Neural cell (in vitro differentiated cells): Measurements from ENCODE around the gene ARHGAP6. TPM values are rescaled to one million over a fixed set of nuclear protein-coding genes. Genes with fewer than 3 reads are reported as not detected.

ENCODE experiments used
- H2AFZ ChIP-seq: fragments of 200-600, 300-800 bp; sonication (generic), shearing (Covaris generic); 2 replicates; pipeline ENCODE4 v1.6.0; 2014; ENCODE audit warnings: low read depth, mild to moderate bottlenecking, antibody characterized with exemption, low read length, moderate library complexity
- H3F3A ChIP-seq: fragments of 200-600 bp; shearing (Covaris generic); 2 replicates; pipeline ENCODE4 v1.6.1; 2016; ENCODE audit warnings: mild to moderate bottlenecking, moderate library complexity, mixed read lengths, antibody characterized with exemption, low read length; ENCODE audit not compliant: insufficient read depth, poor library complexity, severe bottlenecking
- H3K27ac ChIP-seq: fragments of 200-600, 300-800 bp; sonication (generic), shearing (Covaris generic); 2 replicates; pipeline ENCODE4 v1.5.1; 2014; ENCODE audit warnings: mild to moderate bottlenecking, low read length, moderate library complexity
- H3K27me3 ChIP-seq: fragments of 300-800, 200-600 bp; sonication (generic), shearing (Covaris generic); 2 replicates; pipeline ENCODE4 v1.6.0; 2014; ENCODE audit warnings: mild to moderate bottlenecking, low read depth, low read length, moderate library complexity; ENCODE audit not compliant: insufficient read depth
- H3K36me3 ChIP-seq: fragments of 300-800, 200-600 bp; sonication (generic), shearing (Covaris generic); 2 replicates; pipeline ENCODE4 v1.5.1; 2014; ENCODE audit warnings: mild to moderate bottlenecking, antibody characterized with exemption, low read length, moderate library complexity; ENCODE audit not compliant: insufficient read depth
- H3K4me2 ChIP-seq: fragments of 300-800, 200-600 bp; sonication (generic), shearing (Covaris generic); 2 replicates; pipeline ENCODE4 v1.6.0; 2014; ENCODE audit warnings: mild to moderate bottlenecking, low read length
- H3K4me3 ChIP-seq: fragments of 300-800, 200-600 bp; sonication (generic), shearing (Covaris generic); 2 replicates; pipeline ENCODE4 v1.5.1; 2014; ENCODE audit warnings: mild to moderate bottlenecking, low read length, moderate library complexity
- H3K79me2 ChIP-seq: fragments of 200-600 bp; shearing (Covaris generic); replicated peaks from 2 replicates; pipeline ENCODE4 v1.6.0; 2014; ENCODE audit warnings: mild to moderate bottlenecking, low read length, moderate library complexity; ENCODE audit not compliant: insufficient read depth
- H3K9ac ChIP-seq: fragments of 300-800, 200-600 bp; sonication (generic), shearing (Covaris generic); 2 replicates; pipeline ENCODE4 v1.6.1; 2016; ENCODE audit warnings: mild to moderate bottlenecking, low read length, mixed read lengths
- H3K9me2 ChIP-seq: fragments of 200-600 bp; shearing (Covaris generic); 2 replicates; pipeline ENCODE4 v1.6.1; 2016; ENCODE audit warnings: mild to moderate bottlenecking, low read length, mixed read lengths; ENCODE audit not compliant: insufficient read depth
- H3K9me3 ChIP-seq: fragments of 200-600, 300-800 bp; sonication (generic), shearing (Covaris generic); 2 replicates; pipeline ENCODE4 v1.6.1; 2016; ENCODE audit warnings: mild to moderate bottlenecking, mixed run types, low read length, moderate library complexity, mixed read lengths
- H4K20me1 ChIP-seq: fragments of 200-600 bp; shearing (Covaris generic); 2 replicates; pipeline ENCODE4 v1.6.1; 2016; ENCODE audit warnings: mild to moderate bottlenecking, mixed run types; ENCODE audit not compliant: insufficient read depth
- EP300 ChIP-seq: fragments of 450-650 bp; conservative IDR thresholded peaks from 2 replicates; pipeline ENCODE4 v1.6.1; 2014; ENCODE audit warnings: antibody characterized with exemption, mild to moderate bottlenecking, moderate library complexity; ENCODE audit not compliant: poor library complexity, severe bottlenecking
- EZH2 ChIP-seq: fragments of 200-600, 300-800 bp; shearing (Covaris generic), sonication (generic); IDR thresholded peaks from 2 replicates; pipeline ENCODE4 v1.6.1; 2014; ENCODE audit warnings: antibody characterized with exemption, low read length, borderline replicate concordance, mild to moderate bottlenecking; ENCODE audit not compliant: insufficient read depth, poor library complexity, severe bottlenecking
- MXI1 ChIP-seq: fragments of 450-650 bp; conservative IDR thresholded peaks from 2 replicates; pipeline ENCODE4 v1.6.1; 2014; ENCODE audit warnings: antibody characterized with exemption, mild to moderate bottlenecking; ENCODE audit not compliant: poor library complexity, severe bottlenecking
- POLR2AphosphoS5 ChIP-seq: IDR thresholded peaks from 2 replicates; pipeline ENCODE4 v1.6.1; 2012
- RAD21 ChIP-seq: fragments of 450-650 bp; conservative IDR thresholded peaks from 2 replicates; pipeline ENCODE4 v1.6.1; 2014; ENCODE audit warnings: antibody characterized with exemption, mild to moderate bottlenecking, moderate library complexity
- REST ChIP-seq: IDR thresholded peaks from 2 replicates; pipeline ENCODE4 v1.6.1; 2012; ENCODE audit warnings: borderline replicate concordance
- SMC3 ChIP-seq: fragments of 450-650 bp; conservative IDR thresholded peaks from 2 replicates; pipeline ENCODE4 v1.6.1; 2014; ENCODE audit warnings: antibody characterized with exemption, mild to moderate bottlenecking, moderate library complexity; ENCODE audit not compliant: poor library complexity
- TAF1 ChIP-seq: IDR thresholded peaks from 2 replicates; pipeline ENCODE4 v1.6.1; 2012; ENCODE audit warnings: low read depth
- polyA plus RNA-seq: library from polyadenylated mRNA; depleted of rRNA; stranded (reverse); fragments of >200 nt; gene quantifications from 2 replicates; pipeline ENCODE4 v1.2.3, GENCODE V29; 2014
- TF ChIP-seq, protein P1 (sequence below): fragments of 450-650 bp; IDR thresholded peaks from 2 replicates; pipeline ENCODE4 v1.5.1; 2014; ENCODE audit warnings: antibody characterized with exemption, mild to moderate bottlenecking, moderate library complexity; ENCODE audit not compliant: poor library complexity, severe bottlenecking

ARHGAP6 gene
- polyA plus RNA-seq, 1 donor from 2014 or later, result 0.40 TPM

- Histone ChIP-seq H3F3A (no peaks in the 10 kb centered on the region), H3K9me2 (no peaks in the 10 kb centered on the region), H3K36me3 (no peaks in the 10 kb centered on the region), H3K9me3 (no peaks in the 10 kb centered on the region), H3K4me3 (no peak overlapping the region), H3K9ac (no peak overlapping the region), H4K20me1 (no peaks in the 10 kb centered on the region), H3K27ac (no peak overlapping the region), H2AFZ (no peak overlapping the region), H3K4me2 (no peak overlapping the region), H3K27me3 (no peaks in the 10 kb centered on the region), H3K79me2 (no peaks in the 10 kb centered on the region)
- TF ChIP-seq, protein P1, sequence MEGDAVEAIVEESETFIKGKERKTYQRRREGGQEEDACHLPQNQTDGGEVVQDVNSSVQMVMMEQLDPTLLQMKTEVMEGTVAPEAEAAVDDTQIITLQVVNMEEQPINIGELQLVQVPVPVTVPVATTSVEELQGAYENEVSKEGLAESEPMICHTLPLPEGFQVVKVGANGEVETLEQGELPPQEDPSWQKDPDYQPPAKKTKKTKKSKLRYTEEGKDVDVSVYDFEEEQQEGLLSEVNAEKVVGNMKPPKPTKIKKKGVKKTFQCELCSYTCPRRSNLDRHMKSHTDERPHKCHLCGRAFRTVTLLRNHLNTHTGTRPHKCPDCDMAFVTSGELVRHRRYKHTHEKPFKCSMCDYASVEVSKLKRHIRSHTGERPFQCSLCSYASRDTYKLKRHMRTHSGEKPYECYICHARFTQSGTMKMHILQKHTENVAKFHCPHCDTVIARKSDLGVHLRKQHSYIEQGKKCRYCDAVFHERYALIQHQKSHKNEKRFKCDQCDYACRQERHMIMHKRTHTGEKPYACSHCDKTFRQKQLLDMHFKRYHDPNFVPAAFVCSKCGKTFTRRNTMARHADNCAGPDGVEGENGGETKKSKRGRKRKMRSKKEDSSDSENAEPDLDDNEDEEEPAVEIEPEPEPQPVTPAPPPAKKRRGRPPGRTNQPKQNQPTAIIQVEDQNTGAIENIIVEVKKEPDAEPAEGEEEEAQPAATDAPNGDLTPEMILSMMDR, result no peak
- TF ChIP-seq RAD21 (no peak), EP300 (no peak), POLR2AphosphoS5 (no peak), TAF1 (no peak), REST (no peak), MXI1 (no peak), SMC3 (no peak), EZH2 (no peak)
These were observed 354.0 kb downstream of the ARHGAP6 start for GRCh38 chrX:11311706-11312105.

- H4K20me1 ChIP-seq, result no peaks in the 10 kb centered on the region
- TF ChIP-seq RAD21, result no peak
- TF ChIP-seq EP300, result no peak
- no peak for TF ChIP-seq REST
- TF ChIP-seq SMC3, result no peak
These were observed 356.5 kb downstream of the ARHGAP6 start for GRCh38 chrX:11309220-11309619.

More at GRCh38 chrX:11309220-11309619, 356.5 kb downstream of the ARHGAP6 start:
- Histone ChIP-seq H3F3A (no peaks in the 10 kb centered on the region), H3K9ac (no peak overlapping the region), H3K27me3 (no peaks in the 10 kb centered on the region), H3K27ac (no peak overlapping the region), H3K4me3 (no peak overlapping the region), H3K36me3 (no peaks in the 10 kb centered on the region), H3K79me2 (no peaks in the 10 kb centered on the region), H2AFZ (no peak overlapping the region), H3K4me2 (no peak overlapping the region), H3K9me2 (no peaks in the 10 kb centered on the region), H3K9me3 (no peaks in the 10 kb centered on the region)
